PFSK-1 (cell line): ENCODE data around the gene MGMT.

Experiments used
- FOXP2 ChIP-seq: optimal IDR thresholded peaks from 2 replicates; pipeline ENCODE3; 2011; ENCODE audit warnings: borderline replicate concordance, control low read depth, inconsistent platforms; ENCODE audit not compliant: insufficient read depth; ENCODE audit errors: extremely low read length, extremely low read depth
- POLR2AphosphoS5 ChIP-seq: IDR thresholded peaks from 2 replicates; pipeline ENCODE4 v1.6.1; 2012; ENCODE audit warnings: low read depth, mild to moderate bottlenecking, control low read depth, low read length, moderate library complexity
- SIN3A ChIP-seq: IDR thresholded peaks from 2 replicates; pipeline ENCODE4 v1.6.1; 2012; ENCODE audit warnings: mild to moderate bottlenecking, low read length, moderate library complexity, borderline replicate concordance; ENCODE audit not compliant: insufficient read depth
- TAF1 ChIP-seq: IDR thresholded peaks from 2 replicates; pipeline ENCODE4 v1.6.1; 2012; ENCODE audit warnings: low read length, control low read depth, borderline replicate concordance; ENCODE audit not compliant: insufficient read depth
- TF ChIP-seq, protein P1 (sequence below), 2 experiments: IDR thresholded peaks; 2 replicates each; pipeline versions ENCODE4 v1.6.1 to v1.8.0; 2011 to 2012; ENCODE audit warnings: low read depth in 2 of 2, low read length in 2 of 2, control low read depth in 1 of 2, inconsistent platforms in 1 of 2, mild to moderate bottlenecking in 1 of 2, moderate library complexity in 1 of 2; ENCODE audit not compliant: insufficient read depth in 1 of 2

The MGMT gene

GRCh38 chr10:129807211-129807610 lies 340.2 kb downstream of the MGMT start:
- TF ChIP-seq, protein P1, sequence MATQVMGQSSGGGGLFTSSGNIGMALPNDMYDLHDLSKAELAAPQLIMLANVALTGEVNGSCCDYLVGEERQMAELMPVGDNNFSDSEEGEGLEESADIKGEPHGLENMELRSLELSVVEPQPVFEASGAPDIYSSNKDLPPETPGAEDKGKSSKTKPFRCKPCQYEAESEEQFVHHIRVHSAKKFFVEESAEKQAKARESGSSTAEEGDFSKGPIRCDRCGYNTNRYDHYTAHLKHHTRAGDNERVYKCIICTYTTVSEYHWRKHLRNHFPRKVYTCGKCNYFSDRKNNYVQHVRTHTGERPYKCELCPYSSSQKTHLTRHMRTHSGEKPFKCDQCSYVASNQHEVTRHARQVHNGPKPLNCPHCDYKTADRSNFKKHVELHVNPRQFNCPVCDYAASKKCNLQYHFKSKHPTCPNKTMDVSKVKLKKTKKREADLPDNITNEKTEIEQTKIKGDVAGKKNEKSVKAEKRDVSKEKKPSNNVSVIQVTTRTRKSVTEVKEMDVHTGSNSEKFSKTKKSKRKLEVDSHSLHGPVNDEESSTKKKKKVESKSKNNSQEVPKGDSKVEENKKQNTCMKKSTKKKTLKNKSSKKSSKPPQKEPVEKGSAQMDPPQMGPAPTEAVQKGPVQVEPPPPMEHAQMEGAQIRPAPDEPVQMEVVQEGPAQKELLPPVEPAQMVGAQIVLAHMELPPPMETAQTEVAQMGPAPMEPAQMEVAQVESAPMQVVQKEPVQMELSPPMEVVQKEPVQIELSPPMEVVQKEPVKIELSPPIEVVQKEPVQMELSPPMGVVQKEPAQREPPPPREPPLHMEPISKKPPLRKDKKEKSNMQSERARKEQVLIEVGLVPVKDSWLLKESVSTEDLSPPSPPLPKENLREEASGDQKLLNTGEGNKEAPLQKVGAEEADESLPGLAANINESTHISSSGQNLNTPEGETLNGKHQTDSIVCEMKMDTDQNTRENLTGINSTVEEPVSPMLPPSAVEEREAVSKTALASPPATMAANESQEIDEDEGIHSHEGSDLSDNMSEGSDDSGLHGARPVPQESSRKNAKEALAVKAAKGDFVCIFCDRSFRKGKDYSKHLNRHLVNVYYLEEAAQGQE (IDR thresholded peaks at IDR 0.05; ENCODE audit: insufficient read depth in 1 of 2, low read depth in 2 of 2, low read length in 2 of 2) = no peak
- TF ChIP-seq SIN3A = no peak
- no peak for TF ChIP-seq POLR2AphosphoS5
- TF ChIP-seq TAF1 = no peak

GRCh38 chr10:129808092-129808983 lies 341.3 kb downstream of the MGMT start:
- no peak for TF ChIP-seq TAF1
- no peak for TF ChIP-seq SIN3A

- TF ChIP-seq SIN3A (no peak), POLR2AphosphoS5 (no peak), TAF1 (no peak), FOXP2 (no peak)
- TF ChIP-seq, protein P1 (IDR thresholded peaks at IDR 0.05; ENCODE audit: insufficient read depth in 1 of 2, low read depth in 2 of 2, low read length in 2 of 2) = no peak
Observed at GRCh38 chr10:129809431-129809830, 342.4 kb downstream of the MGMT start.

- TF ChIP-seq TAF1 = no peak
- TF ChIP-seq, protein P1 (IDR thresholded peaks at IDR 0.05; ENCODE audit: insufficient read depth in 1 of 2, low read depth in 2 of 2, low read length in 2 of 2) = no peak
- no peak for TF ChIP-seq FOXP2
- no peak for TF ChIP-seq POLR2AphosphoS5
- TF ChIP-seq SIN3A = no peak
Observed at GRCh38 chr10:129809841-129810240, 342.8 kb downstream of the MGMT start.

GRCh38 chr10:129811208-129811607 lies 344.2 kb downstream of the MGMT start:
- no peak for TF ChIP-seq TAF1
- TF ChIP-seq POLR2AphosphoS5 = no peak
- no peak for TF ChIP-seq FOXP2
- TF ChIP-seq SIN3A = no peak
- TF ChIP-seq, protein P1 (IDR thresholded peaks at IDR 0.05; ENCODE audit: insufficient read depth in 1 of 2, low read depth in 2 of 2, low read length in 2 of 2) = no peak
